Stimulated activated naive B cell treated with anti-CD40 and anti-IgM and Interleukin-4, amounts not matched to agents 10 μg/mL and 1 μg/mL and 100 μg/mL, for 72 hours (primary cell): ENCODE data around the gene IGFLR1.
"Not testable (repeated sequence)": the region's sequence is repeated elsewhere in the genome, so short reads cannot be mapped to it uniquely, and the experiment has no call there.

Source experiments
- ATAC-seq, 2 donors: fragments of 150-1000 bp; cut with Tn5 transposase; replicated peaks; 2 replicates each; pipeline ENCODE4 v1.10.0; 2021; ENCODE audit warnings: moderate library complexity in 1 of 2
- DNase-seq: peaks from one replicate; pipeline ENCODE4 v3.0.0; 2021
- H3K27ac Mint-ChIP-seq: one replicate; pipeline ENCODE4 v1.8.0; 2022; ENCODE audit warnings: mild to moderate bottlenecking, mixed read lengths
- H3K27me3 Mint-ChIP-seq, 2 donors: one replicate each; pipeline ENCODE4 v1.8.0; 2022; ENCODE audit warnings: mixed read lengths in 2 of 2
- H3K36me3 Mint-ChIP-seq, 2 donors: one replicate each; pipeline ENCODE4 v1.8.0; 2022; ENCODE audit warnings: mixed read lengths in 2 of 2, mild to moderate bottlenecking in 1 of 2
- H3K4me1 Mint-ChIP-seq, 2 donors: one replicate each; pipeline ENCODE4 v1.8.0; 2022; ENCODE audit warnings: mixed read lengths in 2 of 2, mild to moderate bottlenecking in 1 of 2
- H3K4me3 Mint-ChIP-seq, 2 donors: one replicate each; pipeline ENCODE4 v1.8.0; 2022; ENCODE audit warnings: mild to moderate bottlenecking in 2 of 2, mixed read lengths in 2 of 2, moderate library complexity in 1 of 2
- H3K9me3 Mint-ChIP-seq, 2 donors: one replicate each; pipeline ENCODE4 v1.8.0; 2022; ENCODE audit warnings: mixed read lengths in 2 of 2, mild to moderate bottlenecking in 1 of 2

Gene IGFLR1

GRCh38 chr19:35733180-35734125, 8.8 kb downstream of the IGFLR1 start:
- H3K9me3 Mint-ChIP-seq: no peaks in the 10 kb centered on the region
- H3K27me3 Mint-ChIP-seq: no peaks in the 10 kb centered on the region
- peak overlapping the region; percentile 59 for H3K27ac Mint-ChIP-seq
- peaks cover 69 to 81% of the 10 kb centered on the region in 2 donors for H3K36me3 Mint-ChIP-seq
- H3K4me1 Mint-ChIP-seq: peaks cover 20 to 43% of the 10 kb centered on the region in 2 donors
- ATAC-seq: no peak
- H3K4me3 Mint-ChIP-seq: no peak overlapping the region
- DNase-seq: no peak

GRCh38 chr19:35732540-35733179, 9.6 kb downstream of the IGFLR1 start:
- DNase-seq (no peak), ATAC-seq (no peak)
- Mint-ChIP-seq H3K4me1 (peaks cover 23 to 41% of the 10 kb centered on the region in 2 donors), H3K9me3 (no peaks in the 10 kb centered on the region), H3K27me3 (no peaks in the 10 kb centered on the region), H3K27ac (peak overlapping the region; percentile 68), H3K4me3 (no peak overlapping the region), H3K36me3 (peaks cover 75 to 81% of the 10 kb centered on the region in 2 donors)

GRCh38 chr19:35731779-35732405, 10.4 kb downstream of the IGFLR1 start:
- DNase-seq: no peak
- peaks cover 76 to 78% of the 10 kb centered on the region in 2 donors for H3K36me3 Mint-ChIP-seq
- H3K9me3 Mint-ChIP-seq: no peaks in the 10 kb centered on the region
- H3K4me1 Mint-ChIP-seq: peaks cover 17 to 34% of the 10 kb centered on the region in 2 donors
- no peaks in the 10 kb centered on the region for H3K27me3 Mint-ChIP-seq
- peak overlapping the region; percentile 68 for H3K27ac Mint-ChIP-seq
- no peak for ATAC-seq
- H3K4me3 Mint-ChIP-seq: no peak overlapping the region

GRCh38 chr19:35731353-35731752, 10.9 kb downstream of the IGFLR1 start:
- Mint-ChIP-seq H3K4me1 (peaks cover 12 to 28% of the 10 kb centered on the region in 2 donors), H3K9me3 (no peaks in the 10 kb centered on the region), H3K27ac (no peak overlapping the region), H3K4me3 (no peak overlapping the region), H3K36me3 (peaks cover 72 to 76% of the 10 kb centered on the region in 2 donors), H3K27me3 (no peaks in the 10 kb centered on the region)
- ATAC-seq (no peak), DNase-seq (no peak)

- Mint-ChIP-seq H3K27ac (no peak overlapping the region), H3K9me3 (no peaks in the 10 kb centered on the region), H3K4me1 (peaks cover 10 to 21% of the 10 kb centered on the region in 2 donors), H3K4me3 (no peak overlapping the region), H3K36me3 (peaks cover 72 to 78% of the 10 kb centered on the region in 2 donors), H3K27me3 (no peaks in the 10 kb centered on the region)
- no peak for ATAC-seq
- no peak for DNase-seq
These were observed 11.9 kb downstream of the IGFLR1 start for GRCh38 chr19:35730326-35730725.

- no peaks in the 10 kb centered on the region for H3K9me3 Mint-ChIP-seq
- no peak overlapping the region for H3K4me3 Mint-ChIP-seq
- ATAC-seq (no peak), DNase-seq (no peak)
- no peak overlapping the region for H3K27ac Mint-ChIP-seq
- H3K36me3 Mint-ChIP-seq: peaks cover 73 to 76% of the 10 kb centered on the region in 2 donors
- H3K4me1 Mint-ChIP-seq: peaks cover 10 to 17% of the 10 kb centered on the region in 2 donors
- H3K27me3 Mint-ChIP-seq: no peaks in the 10 kb centered on the region
These were observed 12.5 kb downstream of the IGFLR1 start for GRCh38 chr19:35729763-35730162.

- Mint-ChIP-seq H3K27me3 (no peaks in the 10 kb centered on the region), H3K36me3 (peaks cover 71 to 73% of the 10 kb centered on the region in 2 donors), H3K9me3 (no peaks in the 10 kb centered on the region), H3K27ac (no peak overlapping the region), H3K4me3 (no peak overlapping the region), H3K4me1 (peaks cover 6 to 17% of the 10 kb centered on the region in 2 donors)
- DNase-seq: no peak
- no peak for ATAC-seq
These were observed 13.2 kb downstream of the IGFLR1 start for GRCh38 chr19:35729021-35729420.

GRCh38 chr19:35727956-35728706, 14.1 kb downstream of the IGFLR1 start:
- H3K27ac Mint-ChIP-seq: no peak overlapping the region

GRCh38 chr19:35727053-35727955, 14.9 kb downstream of the IGFLR1 start:
- Mint-ChIP-seq H3K36me3 (peaks cover 75 to 78% of the 10 kb centered on the region in 2 donors), H3K9me3 (no peaks in the 10 kb centered on the region), H3K4me1 (peaks cover 8 to 20% of the 10 kb centered on the region in 2 donors), H3K27me3 (no peaks in the 10 kb centered on the region), H3K4me3 (no peak overlapping the region), H3K27ac (no peak overlapping the region)
- ATAC-seq (no peak), DNase-seq (no peak)

More at GRCh38 chr19:35727956-35728706, 14.1 kb downstream of the IGFLR1 start:
- no peak overlapping the region for H3K4me3 Mint-ChIP-seq
- peaks cover 71 to 72% of the 10 kb centered on the region in 2 donors for H3K36me3 Mint-ChIP-seq
- DNase-seq (no peak), ATAC-seq (no peak)
- H3K9me3 Mint-ChIP-seq: no peaks in the 10 kb centered on the region
- no peaks in the 10 kb centered on the region for H3K27me3 Mint-ChIP-seq
- H3K4me1 Mint-ChIP-seq: peaks cover 6 to 16% of the 10 kb centered on the region in 2 donors

GRCh38 chr19:35725216-35725861, 16.9 kb downstream of the IGFLR1 start:
- H3K27me3 Mint-ChIP-seq: no peaks in the 10 kb centered on the region
- no peak overlapping the region for H3K27ac Mint-ChIP-seq
- H3K36me3 Mint-ChIP-seq: peaks cover 77 to 79% of the 10 kb centered on the region in 2 donors

GRCh38 chr19:35724560-35724959, 17.7 kb downstream of the IGFLR1 start:
- Mint-ChIP-seq H3K27me3 (no peaks in the 10 kb centered on the region), H3K36me3 (peaks cover 76 to 77% of the 10 kb centered on the region in 2 donors), H3K27ac (no peak overlapping the region), H3K4me1 (peaks cover 19 to 38% of the 10 kb centered on the region in 2 donors), H3K4me3 (no peak overlapping the region), H3K9me3 (no peaks in the 10 kb centered on the region)
- DNase-seq (no peak), ATAC-seq (no peak)

More at GRCh38 chr19:35725216-35725861, 16.9 kb downstream of the IGFLR1 start:
- H3K9me3 Mint-ChIP-seq: no peaks in the 10 kb centered on the region
- ATAC-seq (no peak), DNase-seq (no peak)
- no peak overlapping the region for H3K4me3 Mint-ChIP-seq
- peaks cover 14 to 31% of the 10 kb centered on the region in 2 donors for H3K4me1 Mint-ChIP-seq

- not testable (repeated sequence) for H3K4me3 Mint-ChIP-seq, ATAC-seq, H3K27me3 Mint-ChIP-seq, H3K9me3 Mint-ChIP-seq, DNase-seq, H3K27ac Mint-ChIP-seq
- Mint-ChIP-seq H3K36me3 (peaks cover 74 to 80% of the 10 kb centered on the region in 2 donors), H3K4me1 (peaks cover 23 to 42% of the 10 kb centered on the region in 2 donors)
These were observed 18.1 kb downstream of the IGFLR1 start for GRCh38 chr19:35724132-35724531.
